ENCODE results near the gene CTNNA2. TPM values are rescaled to one million over a fixed set of nuclear protein-coding genes. Genes with fewer than 3 reads are reported as not detected.

Gene CTNNA2
- total RNA-seq, 1 experiment from 2014 or later: 0.54 TPM

DNA sequence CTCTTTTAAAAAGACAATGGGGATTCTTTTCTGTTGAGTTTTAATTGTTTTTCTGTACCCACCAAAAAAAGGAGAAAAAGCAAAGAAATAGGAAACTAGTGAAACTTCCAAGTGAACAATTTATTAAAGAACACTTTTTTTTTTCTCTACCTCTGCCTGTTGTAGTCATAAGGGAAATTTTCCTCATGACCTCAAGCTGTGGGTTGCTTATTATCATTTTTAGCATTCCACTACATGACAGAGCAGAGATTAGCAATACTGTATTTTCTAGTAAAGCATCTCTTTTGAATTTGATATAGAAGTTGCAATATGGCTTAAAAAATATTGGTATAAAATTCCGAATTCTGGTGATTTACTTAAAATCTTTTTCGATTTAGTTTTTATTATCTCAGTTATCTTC, 879.6 kb downstream of the CTNNA2 start:
- no TSS peak for BruUV-seq (replicated peaks)
- Histone ChIP-seq H3K27ac (ENCODE audit: low read length) (no peak overlapping the region), H3K4me1 (ENCODE audit: control insufficient read depth, insufficient read depth, low read length) (no peaks in the 10 kb centered on the region), H3K27me3 (ENCODE audit: control insufficient read depth, insufficient read depth, low read length) (no peaks in the 10 kb centered on the region), H3K4me3 (ENCODE audit: low read depth in 2 of 2, low read length in 2 of 2) (no peak overlapping the region), H3K9me3 (ENCODE audit: control insufficient read depth, insufficient read depth, low read depth, low read length) (no peaks in the 10 kb centered on the region), H3K36me3 (ENCODE audit: control insufficient read depth, insufficient read depth, low read length) (no peaks in the 10 kb centered on the region)
- TF ChIP-seq SIN3A (IDR thresholded peaks at IDR 0.05; ENCODE audit: borderline replicate concordance, insufficient read depth, low read depth, low read length): no peak
- TF ChIP-seq, protein P1, sequence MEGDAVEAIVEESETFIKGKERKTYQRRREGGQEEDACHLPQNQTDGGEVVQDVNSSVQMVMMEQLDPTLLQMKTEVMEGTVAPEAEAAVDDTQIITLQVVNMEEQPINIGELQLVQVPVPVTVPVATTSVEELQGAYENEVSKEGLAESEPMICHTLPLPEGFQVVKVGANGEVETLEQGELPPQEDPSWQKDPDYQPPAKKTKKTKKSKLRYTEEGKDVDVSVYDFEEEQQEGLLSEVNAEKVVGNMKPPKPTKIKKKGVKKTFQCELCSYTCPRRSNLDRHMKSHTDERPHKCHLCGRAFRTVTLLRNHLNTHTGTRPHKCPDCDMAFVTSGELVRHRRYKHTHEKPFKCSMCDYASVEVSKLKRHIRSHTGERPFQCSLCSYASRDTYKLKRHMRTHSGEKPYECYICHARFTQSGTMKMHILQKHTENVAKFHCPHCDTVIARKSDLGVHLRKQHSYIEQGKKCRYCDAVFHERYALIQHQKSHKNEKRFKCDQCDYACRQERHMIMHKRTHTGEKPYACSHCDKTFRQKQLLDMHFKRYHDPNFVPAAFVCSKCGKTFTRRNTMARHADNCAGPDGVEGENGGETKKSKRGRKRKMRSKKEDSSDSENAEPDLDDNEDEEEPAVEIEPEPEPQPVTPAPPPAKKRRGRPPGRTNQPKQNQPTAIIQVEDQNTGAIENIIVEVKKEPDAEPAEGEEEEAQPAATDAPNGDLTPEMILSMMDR (IDR thresholded peaks at IDR 0.05): no peak
- no peak for TF ChIP-seq POLR2AphosphoS5 (IDR thresholded peaks at IDR 0.05; ENCODE audit: low read depth, low read length)
- TF ChIP-seq TCF7L2 (IDR thresholded peaks at IDR 0.05; ENCODE audit: low read depth, low read length): no peak
- TF ChIP-seq, protein P2, sequence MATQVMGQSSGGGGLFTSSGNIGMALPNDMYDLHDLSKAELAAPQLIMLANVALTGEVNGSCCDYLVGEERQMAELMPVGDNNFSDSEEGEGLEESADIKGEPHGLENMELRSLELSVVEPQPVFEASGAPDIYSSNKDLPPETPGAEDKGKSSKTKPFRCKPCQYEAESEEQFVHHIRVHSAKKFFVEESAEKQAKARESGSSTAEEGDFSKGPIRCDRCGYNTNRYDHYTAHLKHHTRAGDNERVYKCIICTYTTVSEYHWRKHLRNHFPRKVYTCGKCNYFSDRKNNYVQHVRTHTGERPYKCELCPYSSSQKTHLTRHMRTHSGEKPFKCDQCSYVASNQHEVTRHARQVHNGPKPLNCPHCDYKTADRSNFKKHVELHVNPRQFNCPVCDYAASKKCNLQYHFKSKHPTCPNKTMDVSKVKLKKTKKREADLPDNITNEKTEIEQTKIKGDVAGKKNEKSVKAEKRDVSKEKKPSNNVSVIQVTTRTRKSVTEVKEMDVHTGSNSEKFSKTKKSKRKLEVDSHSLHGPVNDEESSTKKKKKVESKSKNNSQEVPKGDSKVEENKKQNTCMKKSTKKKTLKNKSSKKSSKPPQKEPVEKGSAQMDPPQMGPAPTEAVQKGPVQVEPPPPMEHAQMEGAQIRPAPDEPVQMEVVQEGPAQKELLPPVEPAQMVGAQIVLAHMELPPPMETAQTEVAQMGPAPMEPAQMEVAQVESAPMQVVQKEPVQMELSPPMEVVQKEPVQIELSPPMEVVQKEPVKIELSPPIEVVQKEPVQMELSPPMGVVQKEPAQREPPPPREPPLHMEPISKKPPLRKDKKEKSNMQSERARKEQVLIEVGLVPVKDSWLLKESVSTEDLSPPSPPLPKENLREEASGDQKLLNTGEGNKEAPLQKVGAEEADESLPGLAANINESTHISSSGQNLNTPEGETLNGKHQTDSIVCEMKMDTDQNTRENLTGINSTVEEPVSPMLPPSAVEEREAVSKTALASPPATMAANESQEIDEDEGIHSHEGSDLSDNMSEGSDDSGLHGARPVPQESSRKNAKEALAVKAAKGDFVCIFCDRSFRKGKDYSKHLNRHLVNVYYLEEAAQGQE (IDR thresholded peaks at IDR 0.05; ENCODE audit: insufficient read depth in 1 of 2, low read depth in 2 of 2, low read length in 1 of 2): no peak
- in situ Hi-C loops (cut with HindIII; ENCODE audit: low pct_unique_long_range_greater_than_20kb, low sequenced_read_pairs) (no loop called here), intact Hi-C loops (cut with micrococcal nuclease; ENCODE audit: unreplicated experiment) (no loop called here)
- ATAC-seq: no peak
- no peak for DNase-seq (ENCODE audit: low read depth, low spot score)
- ChIA-PET CTCF (no interaction called here), POLR2A (no interaction called here)

DNA sequence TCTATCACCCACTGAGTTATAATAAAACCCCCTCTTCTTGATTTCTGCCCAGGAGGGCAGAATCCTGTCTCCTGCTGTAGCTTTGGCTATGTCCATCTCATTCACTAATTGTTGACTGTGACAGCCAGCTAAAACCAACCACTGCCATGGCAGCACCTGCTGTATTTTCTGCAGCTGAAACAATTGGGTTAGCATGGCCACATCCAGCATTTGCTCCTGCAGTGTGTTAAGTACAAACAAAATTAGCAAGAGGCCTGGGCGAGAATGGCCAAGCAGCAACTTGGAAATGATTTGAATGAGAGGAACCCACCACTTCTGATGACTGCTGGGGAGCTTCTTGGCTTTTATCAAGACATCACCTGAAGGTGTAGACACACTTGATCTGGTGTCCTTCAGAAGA, 881.1 kb downstream of the CTNNA2 start:
- no peaks in the 10 kb centered on the region for H3K4me1 ChIP-seq (ENCODE audit: control insufficient read depth, insufficient read depth, low read length)
- intact Hi-C loops (cut with micrococcal nuclease; ENCODE audit: unreplicated experiment): no loop called here
- no TSS peak for BruUV-seq (replicated peaks)
- DNase-seq (ENCODE audit: low read depth, low spot score) (no peak), ATAC-seq (no peak)
- no peaks in the 10 kb centered on the region for H3K36me3 ChIP-seq (ENCODE audit: control insufficient read depth, insufficient read depth, low read length)
- no peak overlapping the region for H3K27ac ChIP-seq (ENCODE audit: low read length)
- TF ChIP-seq POLR2AphosphoS5 (IDR thresholded peaks at IDR 0.05; ENCODE audit: low read depth, low read length) (no peak), TCF7L2 (IDR thresholded peaks at IDR 0.05; ENCODE audit: low read depth, low read length) (no peak), SIN3A (IDR thresholded peaks at IDR 0.05; ENCODE audit: borderline replicate concordance, insufficient read depth, low read depth, low read length) (no peak)
- TF ChIP-seq, protein P2 (IDR thresholded peaks at IDR 0.05; ENCODE audit: insufficient read depth in 1 of 2, low read depth in 2 of 2, low read length in 1 of 2): no peak
- TF ChIP-seq, protein P1 (IDR thresholded peaks at IDR 0.05): no peak
- ChIA-PET POLR2A (no interaction called here), CTCF (no interaction called here)
- no peaks in the 10 kb centered on the region for H3K9me3 ChIP-seq (ENCODE audit: control insufficient read depth, insufficient read depth, low read depth, low read length)
- in situ Hi-C loops (cut with HindIII; ENCODE audit: low pct_unique_long_range_greater_than_20kb, low sequenced_read_pairs): no loop called here
- H3K27me3 ChIP-seq (ENCODE audit: control insufficient read depth, insufficient read depth, low read length): no peaks in the 10 kb centered on the region
- H3K4me3 ChIP-seq (ENCODE audit: low read depth in 2 of 2, low read length in 2 of 2): no peak overlapping the region

Measured in Panc1 (cell line).